ENCODE results near the gene TCF25. TPM values are rescaled to one million over a fixed set of nuclear protein-coding genes. Genes with fewer than 3 reads are reported as not detected.

TCF25 gene
- total RNA-seq, 3 donors from 2014 or later: 144 to 182 (median 164) TPM

DNA sequence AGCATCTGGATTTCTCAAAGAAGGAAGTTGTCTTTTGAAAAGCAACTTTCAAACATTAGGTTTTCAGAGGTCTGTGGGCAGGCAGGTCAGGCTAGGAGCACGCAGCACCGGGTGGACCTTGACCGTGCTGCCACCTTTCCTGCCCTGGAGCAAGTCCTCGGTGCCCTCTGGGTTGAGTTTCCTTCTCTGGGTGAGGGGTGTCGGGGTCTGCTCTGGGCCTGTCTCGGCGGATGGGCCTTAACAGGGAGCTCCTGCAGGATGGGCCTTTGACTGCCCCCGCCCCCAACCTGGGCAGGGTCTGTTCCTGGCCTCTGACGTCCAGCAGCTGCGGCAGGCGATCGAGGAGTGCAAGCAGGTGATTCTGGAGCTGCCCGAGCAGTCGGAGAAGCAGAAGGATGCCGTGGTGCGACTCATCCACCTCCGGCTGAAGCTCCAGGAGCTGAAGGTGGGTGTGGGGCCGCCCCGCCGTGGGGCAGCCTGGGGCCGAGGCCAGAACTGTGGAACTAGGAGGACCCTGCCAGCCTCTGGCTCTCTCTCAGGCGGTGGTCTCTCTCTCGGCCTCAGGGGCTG lies 83.9 kb downstream of the TCF25 start:
- DNase-seq (no peak), ATAC-seq (no peak)
- Mint-ChIP-seq H3K4me1 (ENCODE audit: low read depth) (no peaks in the 10 kb centered on the region), H3K4me3 (no peak overlapping the region), H3K9me3 (no peaks in the 10 kb centered on the region), H3K27me3 (ENCODE audit: low read depth) (no peaks in the 10 kb centered on the region), H3K36me3 (ENCODE audit: insufficient read depth) (peaks cover 26% of the 10 kb centered on the region)

DNA sequence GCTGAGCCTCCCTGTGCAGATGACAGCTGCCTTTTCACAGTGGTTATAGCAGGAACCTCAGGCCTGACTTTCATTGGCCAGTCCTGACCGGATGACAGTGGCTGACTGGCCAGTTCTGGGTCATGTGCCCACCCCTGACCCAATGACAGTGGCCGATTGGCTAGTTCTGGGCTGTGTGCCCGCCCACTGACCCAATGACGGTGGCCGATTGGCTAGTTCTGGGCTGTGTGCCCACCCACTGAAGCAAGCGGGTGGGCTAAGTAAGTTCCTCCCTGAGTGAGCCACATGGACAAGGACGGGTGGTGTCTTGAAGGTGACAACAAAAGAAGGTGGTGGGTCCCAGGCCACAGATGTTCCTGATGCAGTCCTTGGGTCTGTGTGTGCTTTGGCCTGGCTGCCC lies 84.7 kb downstream of the TCF25 start:
- DNase-seq: no peak
- peak; percentile 71 for ATAC-seq
- Mint-ChIP-seq H3K9me3 (no peaks in the 10 kb centered on the region), H3K27me3 (ENCODE audit: low read depth) (no peaks in the 10 kb centered on the region), H3K4me1 (ENCODE audit: low read depth) (no peaks in the 10 kb centered on the region), H3K36me3 (ENCODE audit: insufficient read depth) (peaks cover 26% of the 10 kb centered on the region), H3K4me3 (no peak overlapping the region)

GRCh38 chr16:89958596-89958995 lies 85.2 kb downstream of the TCF25 start:
- H3K9me3 Mint-ChIP-seq: no peaks in the 10 kb centered on the region
- no peaks in the 10 kb centered on the region for H3K4me1 Mint-ChIP-seq (ENCODE audit: low read depth)
- peaks cover 26% of the 10 kb centered on the region for H3K36me3 Mint-ChIP-seq (ENCODE audit: insufficient read depth)
- H3K4me3 Mint-ChIP-seq: no peak overlapping the region
- DNase-seq: no peak
- H3K27me3 Mint-ChIP-seq (ENCODE audit: low read depth): no peaks in the 10 kb centered on the region
- ATAC-seq: no peak

DNA sequence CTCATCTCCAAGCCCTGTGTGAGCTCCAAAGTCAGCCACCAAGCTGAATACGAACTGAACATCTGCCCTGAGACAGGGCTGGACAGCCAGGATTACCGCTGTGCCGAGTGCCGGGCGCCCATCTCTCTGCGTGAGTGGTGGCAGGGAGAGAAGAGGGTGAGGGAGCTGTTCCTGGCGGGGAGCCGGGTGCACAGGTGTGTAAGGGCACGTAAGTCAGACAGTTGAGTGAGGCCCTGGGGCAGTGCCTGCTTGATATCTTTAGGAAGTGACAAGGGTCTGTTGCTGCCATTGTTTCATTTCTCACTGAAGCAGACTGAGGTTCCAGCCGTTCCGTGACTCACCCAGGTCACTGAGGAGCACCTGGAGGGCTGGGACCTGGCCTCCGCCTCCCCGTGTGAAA lies 87.6 kb downstream of the TCF25 start:
- DNase-seq: no peak
- H3K27me3 Mint-ChIP-seq (ENCODE audit: low read depth): no peaks in the 10 kb centered on the region
- H3K4me1 Mint-ChIP-seq (ENCODE audit: low read depth): no peaks in the 10 kb centered on the region
- ATAC-seq: no peak
- H3K36me3 Mint-ChIP-seq (ENCODE audit: insufficient read depth): peaks cover 24% of the 10 kb centered on the region
- no peaks in the 10 kb centered on the region for H3K9me3 Mint-ChIP-seq
- H3K4me3 Mint-ChIP-seq: no peak overlapping the region

Other genes starting within 250 kb of the TCF25 start
- gene CHMP1A, start 215.9 kb upstream of the TCF25 start, total RNA-seq: 100 to 1,000 TPM; 108 to 111 (median 108) TPM
- gene SPATA33, start 215.8 kb upstream of the TCF25 start, total RNA-seq: 10 to 100 TPM in 1 of 3 donors, 1 to 10 TPM in 2; 7.5 to 11.8 (median 8.0) TPM
- gene CDK10, start 186.9 kb upstream of the TCF25 start, total RNA-seq: 10 to 100 TPM; 76.3 to 82.5 (median 81.9) TPM
- 10 to 100 TPM; 13.6 to 16.4 (median 14.3) TPM for gene SPATA2L, start 171.9 kb upstream of the TCF25 start, total RNA-seq
- gene VPS9D1, start 152.7 kb upstream of the TCF25 start, total RNA-seq: 1 to 10 TPM; 2.2 to 4.8 (median 2.9) TPM
- gene ZNF276, start 152.1 kb upstream of the TCF25 start, total RNA-seq: 10 to 100 TPM; 33.1 to 40.7 (median 35.5) TPM
- gene FANCA, start 56.9 kb upstream of the TCF25 start, total RNA-seq: 100 to 1,000 TPM in 1 of 3 donors, 10 to 100 TPM in 2; 76.3 to 100 (median 89.4) TPM
- under 1 TPM; 0.21 to 0.49 (median 0.23) TPM for gene SPIRE2, start 45.1 kb upstream of the TCF25 start, total RNA-seq
- 1 to 10 TPM; 2.5 to 3.0 (median 2.6) TPM for gene MC1R, start 45.3 kb downstream of the TCF25 start, total RNA-seq
- under 1 TPM; 0.65 to 0.68 (median 0.66) TPM for gene TUBB3, start 49.8 kb downstream of the TCF25 start, total RNA-seq
- 10 to 100 TPM; 50.1 to 53.5 (median 50.3) TPM for gene DEF8, start 75.2 kb downstream of the TCF25 start, total RNA-seq
- 1 to 10 TPM in 1 of 3 donors, under 1 TPM in 2; 0.47 to 1.2 (median 0.92) TPM for gene DBNDD1, start 145.9 kb downstream of the TCF25 start, total RNA-seq
- not detected for gene PRDM7, start 203.7 kb downstream of the TCF25 start, total RNA-seq